ENCODE data around the gene TEX55.
A peak's percentile ranks its signal among the peaks of the same experiment; 100 is the strongest.

GRCh38 chr3:119156868-119157267, 10.9 kb downstream of the TEX55 start:
- TF ChIP-seq CTCF (IDR thresholded peaks at IDR 0.05; ENCODE audit: insufficient read depth, low read length) (no peak), POLR2AphosphoS5 (IDR thresholded peaks at IDR 0.05; ENCODE audit: low read depth) (no peak), GABPA (IDR thresholded peaks at IDR 0.05; ENCODE audit: low read depth) (no peak), REST (IDR thresholded peaks at IDR 0.05; ENCODE audit: insufficient replicate concordance, low read depth) (no peak), SPI1 (IDR thresholded peaks at IDR 0.05; ENCODE audit: borderline replicate concordance, low read depth) (peak; percentile 73)
